ENCODE results near the gene PNMA6A.

- no peak for TF ChIP-seq POLR2A (IDR thresholded peaks at IDR 0.05)
- TF ChIP-seq CTCF (IDR thresholded peaks at IDR 0.05 in 8 of 11, conservative IDR thresholded peaks at IDR 0.05 in 3 of 11) = no peak
- no peak for TF ChIP-seq POLR2AphosphoS5 (IDR thresholded peaks at IDR 0.05)
Measured at GRCh38 chrX:153074935-153075334, 2.7 kb downstream of the PNMA6A start.

All from spleen (tissue), 7 donors.